HFFc6 (cell line): Measurements from ENCODE around the gene SLC29A3. TPM values are rescaled to one million over a fixed set of nuclear protein-coding genes. Genes with fewer than 3 reads are reported as not detected.

Experiments
- DNase-seq: peaks from one replicate; pipeline ENCODE4 v3.0.0-alpha.2; 2018
- H3K27ac Mint-ChIP-seq: 2 replicates; pipeline ENCODE4 v1.8.0; 2020; ENCODE audit warnings: mild to moderate bottlenecking, mixed read lengths
- H3K27me3 Mint-ChIP-seq: 2 replicates; pipeline ENCODE4 v1.8.0; 2021; ENCODE audit warnings: mild to moderate bottlenecking, moderate library complexity, mixed read lengths; ENCODE audit not compliant: insufficient read depth
- H3K36me3 Mint-ChIP-seq: 2 replicates; pipeline ENCODE4 v1.8.0; 2021; ENCODE audit warnings: low read depth, mixed read lengths
- H3K4me1 Mint-ChIP-seq: 2 replicates; pipeline ENCODE4 v1.8.0; 2020; ENCODE audit warnings: low read depth, mixed read lengths
- H3K4me3 Mint-ChIP-seq: 2 replicates; pipeline ENCODE4 v1.8.0; 2020; ENCODE audit warnings: mild to moderate bottlenecking, moderate library complexity, mixed read lengths
- H3K9me3 Mint-ChIP-seq: 2 replicates; pipeline ENCODE4 v1.8.0; 2020; ENCODE audit warnings: mild to moderate bottlenecking, mixed read lengths
- CTCF ChIP-seq: fragments of 200-600 bp; sonication (generic); IDR thresholded peaks from 2 replicates; pipeline ENCODE4 v1.5.0; 2021; ENCODE audit warnings: antibody characterized with exemption, mild to moderate bottlenecking
- total RNA-seq, 6 experiments: library from RNA; stranded (reverse); fragmentation: NEBNext Ultra II Directional; extraction: Animal tissue kit (Norgen Biotek cat#: 25700); gene quantifications; 2 replicates in 1 of 6; 3 replicates in 5 of 6; pipeline ENCODE4 v1.2.3, GENCODE V29; 2021

Gene SLC29A3
- total RNA-seq, 6 experiments from 2014 or later = 2.1 to 4.4 (median 2.7) TPM

- no peak for DNase-seq
- peaks cover 7% of the 10 kb centered on the region for H3K4me1 Mint-ChIP-seq
Observed at GRCh38 chr10:71372882-71373495, 53.9 kb downstream of the SLC29A3 start.

GRCh38 chr10:71374481-71375233 lies 55.6 kb downstream of the SLC29A3 start:
- Mint-ChIP-seq H3K27me3 (peaks cover 26% of the 10 kb centered on the region), H3K27ac (no peak overlapping the region), H3K4me1 (peaks cover 7% of the 10 kb centered on the region), H3K36me3 (no peaks in the 10 kb centered on the region; the same call in 1 of the 2 replicates), H3K9me3 (no peaks in the 10 kb centered on the region), H3K4me3 (no peak overlapping the region)
- DNase-seq = no peak
- TF ChIP-seq CTCF = no peak

More at GRCh38 chr10:71372882-71373495, 53.9 kb downstream of the SLC29A3 start:
- peaks cover 25% of the 10 kb centered on the region for H3K27me3 Mint-ChIP-seq
- H3K4me3 Mint-ChIP-seq = no peak overlapping the region
- H3K36me3 Mint-ChIP-seq = no peaks in the 10 kb centered on the region; the same call in 1 of the 2 replicates
- no peak for TF ChIP-seq CTCF
- no peak overlapping the region for H3K27ac Mint-ChIP-seq
- H3K9me3 Mint-ChIP-seq = no peaks in the 10 kb centered on the region

- H3K27me3 Mint-ChIP-seq = peaks cover 33% of the 10 kb centered on the region
- H3K9me3 Mint-ChIP-seq = no peaks in the 10 kb centered on the region
- no peak overlapping the region for H3K27ac Mint-ChIP-seq
- no peak overlapping the region; the same call in 1 of the 2 replicates for H3K4me3 Mint-ChIP-seq
- peaks cover 7% of the 10 kb centered on the region for H3K4me1 Mint-ChIP-seq
- DNase-seq = no peak
- no peaks in the 10 kb centered on the region; the same call in 1 of the 2 replicates for H3K36me3 Mint-ChIP-seq
- TF ChIP-seq CTCF = no peak
Observed at GRCh38 chr10:71375952-71376351, 56.9 kb downstream of the SLC29A3 start.

DNA sequence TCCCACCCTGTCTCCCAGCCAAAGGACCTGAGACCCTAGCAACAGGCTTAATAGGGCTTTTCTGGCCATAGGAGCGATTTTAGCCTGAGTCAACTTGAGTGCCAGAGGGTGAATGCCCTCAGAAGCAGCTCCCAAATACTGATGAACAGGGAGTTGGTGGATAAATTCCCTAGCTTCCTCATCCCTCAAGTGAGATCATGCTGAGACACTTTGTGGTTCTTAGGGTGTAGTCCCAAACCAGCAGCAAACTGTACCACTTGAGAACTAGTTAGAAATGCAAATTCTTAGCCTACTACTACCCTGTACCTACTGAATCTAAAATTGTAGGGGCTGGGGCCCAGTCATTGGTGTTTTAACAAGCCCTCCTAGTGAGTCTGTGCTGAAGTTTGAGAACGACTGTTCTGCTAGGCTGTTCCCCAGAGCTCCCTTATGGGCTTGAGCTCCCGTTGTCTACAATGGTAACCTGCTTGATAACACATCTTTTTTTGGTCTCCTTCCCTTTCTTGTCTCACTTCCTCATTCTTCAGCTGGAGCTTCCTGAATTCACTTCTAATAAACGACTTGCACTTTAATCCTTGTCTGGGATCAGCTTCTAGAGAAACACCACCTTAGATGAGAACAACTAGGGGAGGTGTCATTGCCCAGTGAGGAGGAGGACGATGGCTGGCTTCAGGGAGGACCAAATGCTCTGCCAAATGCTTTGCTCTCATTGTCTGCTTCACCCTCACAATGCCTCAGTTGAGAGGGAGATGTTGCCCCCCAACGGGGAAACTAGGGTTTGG lies 59.5 kb downstream of the SLC29A3 start:
- Mint-ChIP-seq H3K4me3 (no peak overlapping the region), H3K27ac (no peak overlapping the region), H3K27me3 (peaks cover 25% of the 10 kb centered on the region), H3K4me1 (peaks cover 7% of the 10 kb centered on the region), H3K9me3 (no peaks in the 10 kb centered on the region), H3K36me3 (no peaks in the 10 kb centered on the region; the same call in 1 of the 2 replicates)
- no peak for TF ChIP-seq CTCF
- DNase-seq = no peak

- Mint-ChIP-seq H3K27me3 (peaks cover 25% of the 10 kb centered on the region), H3K9me3 (no peaks in the 10 kb centered on the region), H3K27ac (no peak overlapping the region), H3K36me3 (no peaks in the 10 kb centered on the region; the same call in 1 of the 2 replicates), H3K4me1 (peaks cover 7% of the 10 kb centered on the region), H3K4me3 (no peak overlapping the region)
- DNase-seq = no peak
- TF ChIP-seq CTCF = no peak
Observed at GRCh38 chr10:71379118-71379766, 60.2 kb downstream of the SLC29A3 start.
